A549 (cell line): ENCODE results near the gene BTBD3.

Source experiments
- CEBPB ChIP-seq, 2 experiments: fragments of >200 bp in 1 of 2; sonication (Bioruptor Twin) in 1 of 2; formaldehyde crosslinking in 1 of 2; IDR thresholded peaks; 2 replicates each; pipeline ENCODE4 v1.6.1; 2012 to 2016
- CTCF ChIP-seq: fragments of >200 bp; sonication (Bioruptor Twin); formaldehyde crosslinking; IDR thresholded peaks from 3 replicates; pipeline ENCODE4 v1.5.1; 2016
- ESRRA ChIP-seq: fragments of 150-350 bp; IDR thresholded peaks from 2 replicates; pipeline ENCODE4 v1.6.1; 2014; ENCODE audit warnings: mild to moderate bottlenecking, low read length, borderline replicate concordance
- HOXA7 ChIP-seq: fragments of 250-450 bp; sonication (Bioruptor Pico); IDR thresholded peaks from 2 replicates; pipeline ENCODE4 v1.5.0; 2020; ENCODE audit warnings: mild to moderate bottlenecking, moderate library complexity
- HOXB13 ChIP-seq: fragments of 250-450 bp; sonication (Bioruptor Pico); IDR thresholded peaks from 2 replicates; pipeline ENCODE4 v1.5.0; 2020; ENCODE audit warnings: low read depth, mild to moderate bottlenecking, moderate library complexity
- JUNB ChIP-seq: fragments of >200 bp; sonication (Bioruptor Twin); formaldehyde crosslinking; IDR thresholded peaks from 2 replicates; pipeline ENCODE4 v1.6.1; 2016
- KDM5A ChIP-seq: fragments of 200-600 bp; sonication (generic); IDR thresholded peaks from 2 replicates; pipeline ENCODE4 v1.6.1; 2016; ENCODE audit warnings: antibody characterized with exemption, mild to moderate bottlenecking
- PHF8 ChIP-seq: fragments of 200-600 bp; sonication (generic); IDR thresholded peaks from 2 replicates; pipeline ENCODE4 v1.6.1; 2016; ENCODE audit warnings: low read depth, mild to moderate bottlenecking, antibody characterized with exemption, moderate library complexity, borderline replicate concordance
- POLR2A ChIP-seq: IDR thresholded peaks from 2 replicates; pipeline ENCODE4 v1.6.1; 2012; ENCODE audit warnings: mild to moderate bottlenecking, low read length
- REST ChIP-seq: fragments of 200-600 bp; sonication (generic); IDR thresholded peaks from 2 replicates; pipeline ENCODE4 v1.6.1; 2016; ENCODE audit warnings: antibody characterized with exemption, mild to moderate bottlenecking, moderate library complexity
- TF ChIP-seq, protein P1 (sequence below): IDR thresholded peaks from 2 replicates; pipeline ENCODE4 v1.6.1; 2012

- TF ChIP-seq CTCF = no peak
- TF ChIP-seq REST = no peak
- TF ChIP-seq PHF8 = no peak
- TF ChIP-seq POLR2A = no peak
- TF ChIP-seq, protein P1, sequence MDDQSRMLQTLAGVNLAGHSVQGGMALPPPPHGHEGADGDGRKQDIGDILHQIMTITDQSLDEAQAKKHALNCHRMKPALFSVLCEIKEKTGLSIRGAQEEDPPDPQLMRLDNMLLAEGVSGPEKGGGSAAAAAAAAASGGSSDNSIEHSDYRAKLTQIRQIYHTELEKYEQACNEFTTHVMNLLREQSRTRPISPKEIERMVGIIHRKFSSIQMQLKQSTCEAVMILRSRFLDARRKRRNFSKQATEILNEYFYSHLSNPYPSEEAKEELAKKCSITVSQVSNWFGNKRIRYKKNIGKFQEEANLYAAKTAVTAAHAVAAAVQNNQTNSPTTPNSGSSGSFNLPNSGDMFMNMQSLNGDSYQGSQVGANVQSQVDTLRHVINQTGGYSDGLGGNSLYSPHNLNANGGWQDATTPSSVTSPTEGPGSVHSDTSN = no peak
- TF ChIP-seq ESRRA = no peak
- no peak for TF ChIP-seq JUNB
- TF ChIP-seq HOXB13 (CRISPR knock-in tag) = no peak
- no peak for TF ChIP-seq HOXA7 (CRISPR knock-in tag)
- no peak for TF ChIP-seq CEBPB (IDR thresholded peaks at IDR 0.05)
- no peak for TF ChIP-seq KDM5A
These were observed 48.5 kb downstream of the BTBD3 start for GRCh38 chr20:11966186-11966585.
